Activated CD4-positive, alpha-beta T cell treated with anti-CD3 and anti-CD28 coated beads for 24 hours (primary cell): ENCODE data around the gene GRID1.
"Not testable (repeated sequence)": the region's sequence is repeated elsewhere in the genome, so short reads cannot be mapped to it uniquely, and the experiment has no call there.

Experiments
- DNase-seq, 2 donors: peaks; one replicate each; pipeline ENCODE4 v3.0.0-alpha.2; 2020; ENCODE audit warnings: low read depth in 2 of 2

GRID1 gene

DNA sequence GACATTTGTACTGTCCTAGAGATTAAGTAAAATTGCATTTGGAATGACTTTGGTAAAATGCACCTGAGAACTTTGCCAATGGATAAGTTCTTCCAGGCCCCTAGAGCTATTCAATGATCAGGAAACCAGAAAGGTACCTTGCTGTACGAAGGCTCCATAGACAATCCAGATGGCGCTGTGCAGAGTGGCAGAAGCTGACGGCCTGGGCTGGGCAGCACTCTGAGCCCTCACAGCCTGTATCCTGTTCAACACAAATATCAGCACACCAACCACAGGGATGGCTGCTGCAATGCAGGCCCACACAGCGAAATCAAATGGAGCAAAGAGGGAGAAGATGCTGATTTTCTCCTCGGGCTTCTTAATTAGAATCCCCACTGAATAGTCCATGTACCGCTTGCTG lies 642.4 kb downstream of the GRID1 start:
- no peak for DNase-seq

- no peak for DNase-seq
Measured at GRCh38 chr10:85720931-85721590, 645.5 kb downstream of the GRID1 start.

- DNase-seq, result no peak
Measured at GRCh38 chr10:85719408-85719807, 647.2 kb downstream of the GRID1 start.

GRCh38 chr10:85713885-85714284 lies 652.7 kb downstream of the GRID1 start:
- DNase-seq, result no peak

DNA sequence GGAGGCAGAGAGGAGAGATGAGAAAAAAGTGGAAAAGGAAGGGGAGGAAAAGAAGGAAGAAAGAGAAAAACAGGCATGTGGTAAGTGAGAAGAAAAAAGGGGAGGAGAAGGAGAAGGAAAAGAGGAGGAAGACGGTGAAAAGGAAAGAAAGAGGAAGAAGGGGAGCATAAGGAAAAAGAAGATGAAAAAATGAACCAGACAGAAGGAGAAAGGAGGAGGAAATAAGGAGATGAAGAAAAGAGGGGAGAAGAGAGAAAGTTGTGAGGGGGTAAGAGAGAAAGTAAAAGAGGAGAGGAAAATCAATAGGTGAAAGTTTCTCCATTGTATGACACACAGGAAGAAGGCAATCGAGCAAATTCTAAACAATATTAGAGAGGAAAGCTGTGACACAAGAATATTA lies 663.8 kb downstream of the GRID1 start:
- DNase-seq, result no peak

DNA sequence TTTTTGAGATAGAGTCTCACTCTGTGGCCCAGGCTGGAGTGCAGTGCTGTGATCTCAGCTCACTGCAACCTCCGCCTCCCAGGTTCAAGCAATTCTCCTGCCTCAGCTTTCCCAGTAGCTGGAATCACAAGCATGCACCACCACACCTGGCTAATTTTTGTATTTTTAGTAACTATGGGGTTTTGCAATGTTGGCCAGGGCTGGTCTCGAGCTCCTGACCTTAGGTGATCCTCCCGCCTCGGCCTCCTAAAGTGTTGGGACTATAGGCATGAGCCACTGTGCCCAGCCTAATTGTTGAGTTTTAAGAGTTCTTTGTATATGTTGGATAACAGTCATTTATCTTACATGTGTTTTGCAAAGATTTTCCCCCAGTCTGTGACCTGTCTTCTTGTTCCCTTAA lies 667.5 kb downstream of the GRID1 start:
- DNase-seq, result not testable (repeated sequence)

DNA sequence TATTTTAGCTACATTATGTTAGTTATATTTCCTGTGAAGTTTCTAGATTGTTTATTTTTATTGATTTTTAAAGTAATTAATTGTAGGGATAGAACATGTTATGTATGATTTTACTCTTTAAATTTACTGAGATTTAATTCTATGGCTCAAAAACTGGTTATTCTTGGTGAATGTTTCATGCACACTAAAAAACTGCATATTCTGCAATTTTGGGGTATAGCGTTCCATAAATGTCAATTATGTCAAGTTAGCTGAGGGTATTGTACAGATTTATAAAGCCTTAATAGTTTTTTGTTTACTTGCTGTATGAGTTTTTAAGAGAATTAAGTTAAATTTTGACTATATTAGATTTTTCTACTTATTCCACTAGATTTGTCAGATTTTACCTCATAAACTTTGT lies 669.7 kb downstream of the GRID1 start:
- DNase-seq, result no peak

DNA sequence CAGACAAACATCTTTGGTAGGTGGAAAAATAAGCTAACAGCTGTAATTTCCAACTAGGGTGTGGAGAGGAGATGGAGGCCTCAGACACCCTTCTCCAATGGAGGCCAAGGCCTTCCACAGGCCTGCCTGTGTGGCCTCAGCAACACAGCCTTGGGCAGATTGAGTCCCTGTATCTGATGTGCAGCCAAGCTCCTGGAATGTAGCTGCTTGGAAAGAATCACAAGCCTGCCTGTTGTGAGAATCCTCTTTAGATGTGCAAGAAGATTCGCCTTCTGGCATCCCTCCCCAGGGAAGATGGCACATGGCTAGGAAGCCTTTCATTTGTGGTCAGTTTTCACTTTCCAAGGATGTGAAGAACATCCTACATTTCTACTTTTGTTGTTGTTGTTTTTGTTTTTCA lies 684.0 kb downstream of the GRID1 start:
- no peak for DNase-seq

- no peak for DNase-seq
Measured at GRCh38 chr10:85679710-85680109, 686.9 kb downstream of the GRID1 start.

DNA sequence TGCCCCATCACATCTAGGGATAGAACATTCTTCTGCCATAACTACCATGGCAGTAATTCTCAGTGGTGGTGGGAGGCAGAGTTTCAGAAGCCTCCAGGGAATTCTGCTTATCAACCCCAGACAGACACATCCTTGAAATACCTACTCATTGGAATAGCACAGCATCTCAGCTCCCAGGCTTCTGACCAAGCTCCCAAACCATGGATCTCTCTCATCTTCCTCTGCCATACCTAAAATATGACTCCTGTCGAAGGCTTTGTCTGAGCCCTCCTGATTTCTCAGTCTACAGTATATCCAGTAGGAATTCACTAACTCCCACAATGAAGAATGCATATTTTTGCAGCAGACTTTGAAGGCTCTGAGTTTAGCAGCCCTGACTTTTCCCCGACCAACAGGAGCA lies 687.5 kb downstream of the GRID1 start:
- no peak for DNase-seq

DNA sequence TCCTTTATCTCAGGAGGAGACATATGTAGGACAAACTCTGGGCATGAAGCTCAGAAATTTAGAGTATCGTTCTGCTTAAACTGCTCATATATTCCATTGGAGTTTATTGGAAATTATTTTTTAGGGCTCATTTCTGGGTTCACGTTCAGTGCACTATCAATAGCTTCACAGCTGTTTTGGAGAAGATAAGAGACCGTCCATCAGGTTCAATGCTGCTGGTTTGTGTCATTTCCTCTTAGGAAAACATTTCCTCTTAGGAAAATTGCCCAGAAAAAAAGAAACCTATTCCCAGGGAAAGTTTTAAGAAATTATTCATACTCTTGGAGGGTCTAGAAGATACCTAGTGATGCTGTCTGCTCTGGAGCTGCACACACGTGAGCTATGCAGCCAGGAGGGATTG lies 691.7 kb downstream of the GRID1 start:
- DNase-seq, result no peak

DNA sequence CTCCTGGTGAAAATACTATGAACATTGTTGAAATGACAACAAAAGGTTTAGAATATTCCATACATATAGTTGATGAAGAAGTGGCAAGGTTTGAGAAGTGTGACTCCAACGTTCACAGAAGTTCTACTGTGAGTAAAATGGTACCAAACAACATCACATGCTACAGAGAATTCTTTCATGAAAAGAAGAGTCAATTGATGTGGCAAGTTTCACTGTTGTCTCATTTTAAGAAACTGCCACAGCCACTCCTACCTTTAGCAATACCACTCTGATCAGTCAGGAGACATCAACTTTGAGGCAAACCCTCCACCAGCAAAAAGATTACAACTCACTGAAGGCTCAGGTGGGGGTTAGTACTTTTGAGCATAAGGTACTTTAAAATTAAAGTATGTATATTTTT lies 693.3 kb downstream of the GRID1 start:
- no peak for DNase-seq

GRCh38 chr10:85671530-85671929 lies 695.1 kb downstream of the GRID1 start:
- no peak for DNase-seq

- DNase-seq, result no peak
Measured at GRCh38 chr10:85668522-85668921, 698.1 kb downstream of the GRID1 start.

DNA sequence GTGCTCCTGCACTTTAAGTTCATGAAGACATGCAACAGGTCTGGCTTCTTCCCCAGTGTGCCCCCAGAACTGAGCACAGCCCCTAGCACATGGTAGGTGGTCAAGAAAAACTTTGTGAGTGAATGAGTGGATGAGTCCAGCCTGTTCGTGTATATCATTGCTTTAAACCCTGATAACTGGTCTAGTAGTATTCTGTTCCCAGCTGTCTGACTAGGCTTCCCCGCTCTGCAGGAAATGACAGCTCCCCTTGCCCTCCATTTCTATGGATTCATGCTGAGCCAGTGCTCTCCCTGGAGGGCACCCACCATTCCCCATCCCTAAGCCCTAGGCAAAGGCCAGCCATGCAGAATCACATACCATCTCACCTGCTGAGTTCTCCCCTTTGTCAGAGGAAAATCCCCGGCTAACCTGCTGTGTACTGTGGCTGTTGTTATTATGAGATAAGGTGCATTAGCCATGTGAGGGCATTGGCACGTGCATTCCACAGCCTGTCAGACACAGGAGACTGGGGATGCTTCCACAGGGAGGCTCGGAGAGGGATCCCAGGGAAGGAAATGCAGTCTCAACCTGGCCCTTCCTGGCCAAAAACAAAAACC lies 698.9 kb downstream of the GRID1 start:
- DNase-seq, result no peak

- DNase-seq, result no peak
Measured at GRCh38 chr10:85666987-85667386, 699.6 kb downstream of the GRID1 start.

DNA sequence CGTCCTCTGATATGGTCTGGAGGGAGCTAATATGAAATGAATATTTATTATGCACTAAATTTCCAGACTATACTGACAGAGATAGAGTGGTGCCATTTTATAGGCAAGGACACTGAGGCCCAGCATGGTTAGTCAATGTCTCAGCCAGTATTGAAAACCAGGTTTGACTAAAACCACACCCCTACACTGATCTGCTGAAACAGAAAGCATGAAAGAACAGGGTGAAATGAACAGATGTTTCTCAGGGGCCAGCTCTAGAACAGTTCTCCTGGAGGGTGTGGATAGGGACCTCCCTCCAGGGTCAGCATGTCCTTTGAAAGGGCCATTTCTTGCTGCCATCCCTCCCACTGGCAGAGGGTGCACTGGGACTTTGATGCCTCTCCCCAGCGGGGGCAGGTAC lies 700.5 kb downstream of the GRID1 start:
- DNase-seq, result no peak

GRCh38 chr10:85665681-85666080 lies 700.9 kb downstream of the GRID1 start:
- DNase-seq, result no peak

DNA sequence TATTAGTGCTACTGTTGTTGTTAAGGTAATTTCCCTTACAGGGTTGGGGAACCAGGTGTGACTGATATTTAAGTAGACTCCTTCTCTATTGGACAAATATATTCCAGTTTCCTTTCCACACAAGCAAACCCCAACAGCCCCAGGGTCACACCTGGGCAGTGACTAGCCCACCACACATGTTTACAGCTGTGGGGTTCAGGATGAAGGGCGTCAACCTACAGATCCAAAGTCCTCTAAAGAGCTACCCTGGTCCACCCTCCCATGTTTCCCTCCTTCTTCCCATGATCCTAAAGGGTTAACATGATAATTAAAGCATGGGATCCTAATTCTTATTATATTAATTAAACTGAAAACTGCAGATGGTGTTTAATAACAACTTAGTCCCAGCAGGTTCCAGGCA lies 701.5 kb downstream of the GRID1 start:
- DNase-seq, result no peak

DNA sequence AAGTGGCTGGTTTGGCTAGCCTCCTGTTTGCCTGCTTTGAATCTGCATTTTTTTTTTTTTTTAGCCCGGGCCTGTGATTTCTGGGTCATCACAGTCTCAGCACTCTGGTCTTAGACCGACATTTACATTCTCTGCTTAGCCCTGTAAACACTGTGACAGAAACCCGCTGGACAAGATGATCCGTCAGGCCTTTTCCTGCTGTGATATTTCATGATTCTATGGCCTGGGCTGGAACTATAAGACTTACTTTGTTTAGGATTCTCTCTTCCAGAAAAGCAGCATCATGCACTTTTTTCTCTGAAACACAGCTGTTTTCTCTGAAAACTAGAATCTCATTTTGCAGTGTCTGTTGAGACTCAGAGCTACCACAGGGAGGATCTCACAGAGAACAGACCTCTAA lies 705.5 kb downstream of the GRID1 start:
- no peak for DNase-seq

- no peak for DNase-seq
Measured at GRCh38 chr10:85659331-85659730, 707.3 kb downstream of the GRID1 start.

- no peak for DNase-seq
Measured at GRCh38 chr10:85658518-85658917, 708.1 kb downstream of the GRID1 start.

- DNase-seq, result no peak
Measured at GRCh38 chr10:85657476-85658113, 709.0 kb downstream of the GRID1 start.

GRCh38 chr10:85655411-85655810 lies 711.2 kb downstream of the GRID1 start:
- DNase-seq, result no peak
